ENCODE data around the gene ESAM. TPM values are rescaled to one million over a fixed set of nuclear protein-coding genes. Genes with fewer than 3 reads are reported as not detected.
A peak's percentile ranks its signal among the peaks of the same experiment; 100 is the strongest.

The ESAM gene
- total RNA-seq, 1 donor from 2014 or later = 9.9 TPM

DNA sequence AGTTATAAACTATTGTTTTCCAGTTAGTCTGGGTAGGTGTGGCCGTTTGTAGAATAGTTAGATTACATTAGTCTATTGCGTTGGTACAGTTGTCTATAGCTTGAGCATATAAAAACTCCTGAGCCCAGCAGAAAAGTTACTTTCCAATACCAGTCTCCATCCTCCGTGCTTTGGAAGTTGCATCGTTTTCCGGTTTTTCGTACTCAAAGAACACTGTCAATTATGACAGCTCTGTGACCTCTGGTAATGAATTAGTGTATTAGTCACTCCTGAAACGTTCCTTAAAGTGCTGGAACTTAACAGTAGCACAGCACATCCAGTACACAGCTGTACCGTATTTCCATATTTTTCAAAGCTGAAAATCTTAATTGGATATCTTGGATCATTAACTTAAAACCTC is 38.9 kb upstream of the ESAM start:
- no peak for DNase-seq (ENCODE audit: low read depth)
- TF ChIP-seq, protein P1, sequence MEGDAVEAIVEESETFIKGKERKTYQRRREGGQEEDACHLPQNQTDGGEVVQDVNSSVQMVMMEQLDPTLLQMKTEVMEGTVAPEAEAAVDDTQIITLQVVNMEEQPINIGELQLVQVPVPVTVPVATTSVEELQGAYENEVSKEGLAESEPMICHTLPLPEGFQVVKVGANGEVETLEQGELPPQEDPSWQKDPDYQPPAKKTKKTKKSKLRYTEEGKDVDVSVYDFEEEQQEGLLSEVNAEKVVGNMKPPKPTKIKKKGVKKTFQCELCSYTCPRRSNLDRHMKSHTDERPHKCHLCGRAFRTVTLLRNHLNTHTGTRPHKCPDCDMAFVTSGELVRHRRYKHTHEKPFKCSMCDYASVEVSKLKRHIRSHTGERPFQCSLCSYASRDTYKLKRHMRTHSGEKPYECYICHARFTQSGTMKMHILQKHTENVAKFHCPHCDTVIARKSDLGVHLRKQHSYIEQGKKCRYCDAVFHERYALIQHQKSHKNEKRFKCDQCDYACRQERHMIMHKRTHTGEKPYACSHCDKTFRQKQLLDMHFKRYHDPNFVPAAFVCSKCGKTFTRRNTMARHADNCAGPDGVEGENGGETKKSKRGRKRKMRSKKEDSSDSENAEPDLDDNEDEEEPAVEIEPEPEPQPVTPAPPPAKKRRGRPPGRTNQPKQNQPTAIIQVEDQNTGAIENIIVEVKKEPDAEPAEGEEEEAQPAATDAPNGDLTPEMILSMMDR (conservative IDR thresholded peaks at IDR 0.05; ENCODE audit: low read depth, low read length) = no peak
- peak overlapping the region; percentile 83 for H3K4me3 ChIP-seq (ENCODE audit: low read depth, low read length)

DNA sequence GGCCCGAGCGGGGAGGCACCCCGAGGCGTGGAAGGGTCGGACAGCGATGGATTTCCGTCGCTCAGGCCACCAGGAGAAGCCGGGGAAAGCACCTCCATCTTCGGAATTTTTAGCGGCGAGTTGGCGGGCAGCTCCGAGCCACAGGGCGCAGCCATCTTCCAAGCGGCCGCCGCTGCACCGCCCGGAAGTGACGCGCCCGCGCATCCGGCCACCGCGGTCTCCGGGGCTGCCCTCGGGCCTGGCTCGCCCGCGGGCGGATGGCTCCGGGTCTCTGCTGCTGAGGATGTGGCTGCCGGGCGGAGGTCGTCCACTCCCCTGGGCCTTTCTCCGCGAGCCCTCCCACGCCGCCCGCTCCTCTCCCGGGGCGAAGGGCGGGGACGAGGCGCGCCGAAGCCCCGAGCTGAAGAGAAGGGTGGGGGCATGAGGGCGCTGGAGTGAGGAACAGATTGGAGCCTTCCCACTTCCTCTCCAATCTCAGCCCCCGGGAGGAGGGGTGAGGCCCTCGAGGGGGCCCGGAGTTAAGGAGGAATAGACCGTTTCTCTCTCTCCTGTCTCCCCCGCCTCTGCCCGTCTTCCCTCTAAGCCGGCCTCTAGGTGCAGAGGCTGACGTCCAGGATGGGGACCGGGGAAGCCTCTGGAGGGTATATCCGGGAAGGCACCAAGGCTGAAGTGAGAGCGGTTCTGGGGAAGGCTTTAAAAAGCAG is 38.3 kb upstream of the ESAM start, which contains the start of gene MSANTD2:
MSANTD2 (minus strand) TSS at position 181 of the 704 bp plus-strand sequence; CDS start at position 155, 26 bp downstream.
- H3K4me3 ChIP-seq (ENCODE audit: low read depth, low read length) = peak within 1 kb of the TSS; percentile 83
- no peak for DNase-seq (ENCODE audit: low read depth)
- TF ChIP-seq, protein P1 (conservative IDR thresholded peaks at IDR 0.05; ENCODE audit: low read depth, low read length) = no peak

DNA sequence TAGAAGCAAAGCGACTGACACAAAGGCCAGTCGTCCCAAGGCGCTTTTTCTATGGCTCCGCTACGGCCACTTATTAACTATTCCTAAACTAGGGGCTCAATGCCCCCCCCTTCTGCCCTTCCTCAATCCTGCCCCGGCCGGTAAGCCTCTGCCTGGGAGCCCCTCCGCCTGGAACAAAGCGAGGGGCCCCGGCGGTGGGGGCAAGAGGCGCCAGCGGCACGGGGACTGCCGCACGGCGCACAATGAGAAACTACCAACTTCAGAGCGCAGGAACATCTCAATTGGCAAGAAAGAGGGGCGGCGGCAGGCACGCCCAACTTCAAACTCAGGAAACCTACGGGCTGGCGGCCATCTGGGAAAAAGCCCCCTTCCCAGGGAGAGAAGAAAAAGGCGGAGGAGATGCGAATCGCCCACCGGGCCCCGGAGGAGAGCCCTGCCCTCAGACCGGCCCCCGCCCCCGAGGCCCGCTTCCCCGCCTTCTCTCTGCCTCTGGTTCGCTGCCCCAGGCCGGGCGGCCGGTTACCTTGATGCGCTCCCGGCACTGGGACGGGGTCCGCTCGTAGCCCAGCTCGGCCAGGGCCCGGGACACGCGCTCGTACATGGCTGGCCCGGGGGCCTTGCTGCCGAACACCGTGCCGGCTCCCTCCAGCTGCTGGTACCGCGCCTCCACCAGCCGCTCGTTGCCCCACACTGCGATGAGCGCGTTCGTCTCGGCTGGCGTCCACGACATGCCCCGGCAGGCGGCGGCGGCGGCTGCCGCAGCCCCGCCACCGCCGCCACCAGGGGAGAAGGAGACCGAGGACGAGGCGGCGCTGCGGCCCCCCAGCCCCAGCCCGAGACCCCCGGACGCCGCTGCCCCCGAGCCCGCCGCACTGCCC is 37.5 kb upstream of the ESAM start:
- TF ChIP-seq, protein P1 (conservative IDR thresholded peaks at IDR 0.05; ENCODE audit: low read depth, low read length) = no peak
- H3K4me3 ChIP-seq (ENCODE audit: low read depth, low read length) = peak overlapping the region; percentile 83
- DNase-seq (ENCODE audit: low read depth) = no peak

DNA sequence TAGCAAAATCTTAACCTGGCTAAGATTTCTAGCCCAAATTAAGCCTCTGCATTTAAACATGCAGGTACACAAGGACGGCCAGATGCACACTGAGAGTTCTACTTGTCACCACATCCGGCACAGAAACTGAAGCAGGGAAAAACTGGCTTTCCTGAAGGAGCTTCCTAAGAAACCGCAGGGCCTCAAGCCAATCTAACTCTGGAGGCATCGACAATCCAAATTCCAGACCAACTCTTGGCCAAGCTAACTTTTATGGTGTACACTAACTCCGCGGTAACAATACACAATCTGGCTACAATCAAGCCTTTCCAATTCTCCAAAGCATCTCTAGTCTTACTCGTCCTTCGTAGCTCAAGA is 36.9 kb upstream of the ESAM start:
- TF ChIP-seq, protein P1 (conservative IDR thresholded peaks at IDR 0.05; ENCODE audit: low read depth, low read length) = no peak
- DNase-seq (ENCODE audit: low read depth) = no peak
- peak overlapping the region; percentile 83 for H3K4me3 ChIP-seq (ENCODE audit: low read depth, low read length)

DNA sequence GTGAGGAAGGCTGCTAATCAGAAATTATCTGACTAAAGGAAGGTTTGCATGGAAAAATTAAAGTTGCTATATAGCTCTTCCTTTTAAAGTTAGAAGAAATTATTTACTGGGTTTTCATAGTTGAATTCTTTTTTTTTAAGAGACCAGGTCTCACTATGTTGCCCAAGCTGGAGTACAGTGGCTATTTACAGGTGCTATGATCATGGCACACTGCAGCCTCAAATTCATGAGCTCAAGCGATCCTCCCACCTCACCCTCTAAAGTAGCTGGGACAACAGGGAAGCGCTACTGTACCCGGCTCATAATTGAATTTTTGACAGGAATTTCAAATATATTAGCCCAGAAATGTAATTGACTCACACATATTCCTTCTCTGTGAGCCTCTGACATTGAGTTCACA is 34.2 kb upstream of the ESAM start:
- no peak for DNase-seq (ENCODE audit: low read depth)
- H3K4me3 ChIP-seq (ENCODE audit: low read depth, low read length) = no peak overlapping the region
- TF ChIP-seq, protein P1 (conservative IDR thresholded peaks at IDR 0.05; ENCODE audit: low read depth, low read length) = no peak

DNA sequence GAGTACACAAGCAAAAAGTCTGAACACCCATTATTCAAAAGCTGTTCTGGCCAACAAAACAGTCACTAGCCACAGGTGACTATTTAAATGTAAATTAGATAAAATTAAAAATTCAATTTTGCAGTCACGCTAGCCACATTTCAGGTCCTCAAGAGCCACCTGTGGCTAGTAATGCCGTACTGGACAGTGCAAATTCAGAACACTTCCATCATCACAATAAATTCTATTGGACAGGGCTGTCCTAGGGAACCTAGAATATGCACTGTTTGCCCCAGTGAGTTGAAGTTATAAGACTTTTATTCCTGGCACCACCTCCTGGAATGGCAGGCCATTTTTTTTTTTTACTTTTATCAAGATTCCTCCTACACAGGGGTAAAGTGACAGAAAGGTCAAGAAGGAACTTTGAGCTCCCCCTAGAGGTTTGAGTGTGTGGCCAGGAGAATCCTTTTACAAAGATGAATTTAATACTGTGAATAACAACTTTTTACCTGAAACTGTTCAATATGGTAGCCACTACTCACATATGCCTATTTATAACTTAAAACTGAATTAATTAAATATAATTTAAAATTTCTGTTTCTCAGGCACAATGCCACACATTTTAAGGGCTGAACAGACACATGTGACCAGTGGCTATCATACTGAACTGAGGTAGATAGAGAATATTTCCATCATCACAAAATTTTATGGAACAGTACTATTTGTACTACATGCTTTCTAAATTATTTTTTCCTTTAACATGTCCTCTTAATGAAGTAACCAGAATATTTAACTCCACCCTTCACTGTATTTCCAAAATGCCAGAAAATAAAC is 31.6 kb upstream of the ESAM start:
- no peak for DNase-seq (ENCODE audit: low read depth)
- TF ChIP-seq, protein P1 (conservative IDR thresholded peaks at IDR 0.05; ENCODE audit: low read depth, low read length) = peak; percentile 85
- no peak overlapping the region for H3K4me3 ChIP-seq (ENCODE audit: low read depth, low read length)

Measured in epithelial cell of proximal tubule (primary cell).